Loucy (cell line): ENCODE results near the gene FA2H.

Experiments used
- H2AFZ ChIP-seq: fragments of 200-600 bp; sonication (generic); 2 replicates; pipeline ENCODE4 v1.6.0; 2016; ENCODE audit warnings: antibody characterized with exemption, mild to moderate bottlenecking, low read length, moderate library complexity
- H3F3A ChIP-seq: fragments of 200-600 bp; 2 replicates; pipeline ENCODE4 v1.6.0; 2016; ENCODE audit warnings: antibody characterized with exemption, low read depth, mild to moderate bottlenecking
- H3K27me3 ChIP-seq: fragments of 200-600 bp; sonication (generic); 2 replicates; pipeline ENCODE4 v1.6.1; 2014; ENCODE audit warnings: low read length, mild to moderate bottlenecking; ENCODE audit not compliant: insufficient read depth, poor library complexity, severe bottlenecking
- H3K36me3 ChIP-seq: fragments of 200-600 bp; sonication (generic); 2 replicates; pipeline ENCODE4 v1.6.1; 2016; ENCODE audit warnings: low read length; ENCODE audit not compliant: insufficient read depth
- H3K4me1 ChIP-seq: fragments of 200-600 bp; sonication (generic); 2 replicates; pipeline ENCODE4 v1.5.1; 2014; ENCODE audit warnings: low read length, mild to moderate bottlenecking; ENCODE audit not compliant: insufficient read depth, poor library complexity, severe bottlenecking
- H3K4me2 ChIP-seq: fragments of 200-600 bp; sonication (generic); 2 replicates; pipeline ENCODE4 v1.6.0; 2014; ENCODE audit warnings: antibody characterized with exemption, low read length, low read depth, mild to moderate bottlenecking; ENCODE audit not compliant: poor library complexity, severe bottlenecking
- H3K4me3 ChIP-seq: fragments of 200-600 bp; sonication (generic); 2 replicates; pipeline ENCODE4 v1.5.1; 2014; ENCODE audit warnings: low read length, mild to moderate bottlenecking, mixed read lengths; ENCODE audit not compliant: poor library complexity, severe bottlenecking
- H3K79me2 ChIP-seq: fragments of 200-600 bp; sonication (generic); 2 replicates; pipeline ENCODE4 v1.6.1; 2014; ENCODE audit warnings: low read length; ENCODE audit not compliant: insufficient read depth
- H3K9ac ChIP-seq: fragments of 200-600 bp; sonication (generic); 2 replicates; pipeline ENCODE4 v1.6.0; 2014; ENCODE audit warnings: mild to moderate bottlenecking, low read depth, low read length, moderate library complexity; ENCODE audit not compliant: poor library complexity, severe bottlenecking
- H3K9me2 ChIP-seq: fragments of 200-600 bp; sonication (generic); replicated peaks from 2 replicates; pipeline ENCODE4 v1.6.1; 2016; ENCODE audit warnings: low read depth, low read length, mixed read lengths
- H3K9me3 ChIP-seq: fragments of 200-600 bp; sonication (generic); 2 replicates; pipeline ENCODE4 v1.6.1; 2014; ENCODE audit warnings: mild to moderate bottlenecking, antibody characterized with exemption, low read length, low read depth; ENCODE audit not compliant: insufficient read depth
- H4K20me1 ChIP-seq: fragments of 200-600 bp; sonication (generic); 2 replicates; pipeline ENCODE4 v1.6.0; 2014; ENCODE audit warnings: antibody characterized with exemption, low read length, mild to moderate bottlenecking; ENCODE audit not compliant: insufficient read depth, poor library complexity, severe bottlenecking
- EZH2phosphoT487 ChIP-seq: fragments of 200-600 bp; IDR thresholded peaks from 2 replicates; pipeline ENCODE4 v1.6.1; 2018; ENCODE audit warnings: antibody characterized with exemption, mild to moderate bottlenecking, moderate library complexity, borderline replicate concordance
- TF ChIP-seq, protein P1 (sequence below): fragments of 200-600 bp; sonication (generic); conservative IDR thresholded peaks from 2 replicates; pipeline ENCODE4 v1.5.1; 2014; ENCODE audit warnings: mild to moderate bottlenecking, antibody characterized with exemption, low read length

FA2H gene

DNA sequence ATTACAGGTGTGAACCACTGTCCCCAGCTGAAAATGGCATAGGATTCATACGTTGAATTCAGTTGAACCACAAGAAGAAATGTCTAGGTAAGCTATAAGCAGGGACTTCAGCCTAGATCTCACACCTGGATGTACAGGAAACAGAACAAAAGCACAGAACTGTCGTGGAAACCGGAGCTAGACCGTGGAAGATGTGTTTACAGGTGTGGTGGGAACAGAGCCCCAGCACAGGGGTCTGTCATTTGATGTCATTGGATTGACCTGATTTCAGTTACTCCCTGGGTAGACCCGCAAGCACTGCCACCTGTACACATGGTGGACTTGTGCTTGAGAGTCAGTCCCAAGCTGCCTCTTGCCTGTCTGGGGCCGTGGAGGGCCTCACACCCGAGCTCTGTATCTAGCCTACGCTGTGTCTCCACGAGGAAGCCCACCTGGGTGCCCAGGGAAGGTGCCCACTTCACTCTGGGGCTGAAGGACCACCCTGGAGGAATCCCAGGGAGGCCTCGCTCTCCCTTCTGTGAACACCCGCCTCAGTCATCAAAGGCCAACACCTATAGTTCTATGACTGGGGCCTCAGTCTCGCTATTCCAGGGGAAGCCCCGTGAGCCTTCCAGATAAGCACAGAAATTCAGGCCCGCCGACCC is 41.8 kb downstream of the FA2H start:
- Histone ChIP-seq H3K79me2 (no peaks in the 10 kb centered on the region), H3K27me3 (no peaks in the 10 kb centered on the region), H3K36me3 (no peaks in the 10 kb centered on the region), H3K9ac (no peak overlapping the region), H4K20me1 (no peaks in the 10 kb centered on the region), H3K4me1 (peaks cover 24% of the 10 kb centered on the region), H2AFZ (no peak overlapping the region), H3K9me3 (no peaks in the 10 kb centered on the region), H3F3A (no peaks in the 10 kb centered on the region), H3K9me2 (no peaks in the 10 kb centered on the region), H3K4me3 (no peak overlapping the region), H3K4me2 (no peak overlapping the region)
- no peak for TF ChIP-seq EZH2phosphoT487
- TF ChIP-seq, protein P1, sequence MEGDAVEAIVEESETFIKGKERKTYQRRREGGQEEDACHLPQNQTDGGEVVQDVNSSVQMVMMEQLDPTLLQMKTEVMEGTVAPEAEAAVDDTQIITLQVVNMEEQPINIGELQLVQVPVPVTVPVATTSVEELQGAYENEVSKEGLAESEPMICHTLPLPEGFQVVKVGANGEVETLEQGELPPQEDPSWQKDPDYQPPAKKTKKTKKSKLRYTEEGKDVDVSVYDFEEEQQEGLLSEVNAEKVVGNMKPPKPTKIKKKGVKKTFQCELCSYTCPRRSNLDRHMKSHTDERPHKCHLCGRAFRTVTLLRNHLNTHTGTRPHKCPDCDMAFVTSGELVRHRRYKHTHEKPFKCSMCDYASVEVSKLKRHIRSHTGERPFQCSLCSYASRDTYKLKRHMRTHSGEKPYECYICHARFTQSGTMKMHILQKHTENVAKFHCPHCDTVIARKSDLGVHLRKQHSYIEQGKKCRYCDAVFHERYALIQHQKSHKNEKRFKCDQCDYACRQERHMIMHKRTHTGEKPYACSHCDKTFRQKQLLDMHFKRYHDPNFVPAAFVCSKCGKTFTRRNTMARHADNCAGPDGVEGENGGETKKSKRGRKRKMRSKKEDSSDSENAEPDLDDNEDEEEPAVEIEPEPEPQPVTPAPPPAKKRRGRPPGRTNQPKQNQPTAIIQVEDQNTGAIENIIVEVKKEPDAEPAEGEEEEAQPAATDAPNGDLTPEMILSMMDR, result no peak

DNA sequence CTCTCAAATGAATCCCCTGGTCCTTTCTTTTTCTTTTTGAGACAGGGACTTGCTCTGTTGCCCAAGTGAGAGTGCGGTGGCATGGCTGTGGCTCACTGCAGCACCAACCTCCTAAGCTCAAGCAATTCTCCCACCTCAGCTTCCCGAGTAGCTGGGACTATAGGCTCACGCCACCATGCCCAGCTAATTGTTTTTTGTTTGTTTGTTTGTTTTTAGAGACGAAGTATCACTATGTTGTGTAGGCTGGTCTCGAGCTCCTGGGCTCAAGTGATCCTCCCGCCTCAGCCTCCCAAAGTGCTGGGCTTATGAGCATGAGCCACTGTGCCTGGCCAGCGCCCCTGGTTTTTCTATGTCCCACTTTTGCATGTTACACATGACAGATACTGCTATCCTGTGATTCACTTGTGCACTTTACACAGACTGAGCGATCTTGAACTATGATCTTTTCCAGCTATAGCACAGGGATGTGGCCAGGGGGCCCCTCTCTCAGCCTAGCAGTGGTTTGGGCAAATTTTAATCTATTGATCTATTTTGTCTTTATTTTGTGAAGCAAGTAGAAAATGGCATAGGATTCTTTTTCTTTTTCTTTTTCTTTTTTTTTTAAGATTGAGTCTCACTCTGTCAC is 42.7 kb downstream of the FA2H start:
- no peak overlapping the region for H3K4me3 ChIP-seq
- no peaks in the 10 kb centered on the region for H4K20me1 ChIP-seq
- no peak overlapping the region for H3K9ac ChIP-seq
- H3K36me3 ChIP-seq, result no peaks in the 10 kb centered on the region
- H3K4me2 ChIP-seq, result no peak overlapping the region
- H3K9me3 ChIP-seq, result peaks cover under 1% of the 10 kb centered on the region; the same call in 1 of the 2 replicates
- no peak overlapping the region for H2AFZ ChIP-seq
- no peaks in the 10 kb centered on the region for H3K27me3 ChIP-seq
- no peaks in the 10 kb centered on the region for H3K9me2 ChIP-seq
- TF ChIP-seq, protein P1, result no peak
- TF ChIP-seq EZH2phosphoT487, result no peak
- peaks cover 18% of the 10 kb centered on the region for H3K4me1 ChIP-seq
- H3F3A ChIP-seq, result no peaks in the 10 kb centered on the region
- no peaks in the 10 kb centered on the region for H3K79me2 ChIP-seq

DNA sequence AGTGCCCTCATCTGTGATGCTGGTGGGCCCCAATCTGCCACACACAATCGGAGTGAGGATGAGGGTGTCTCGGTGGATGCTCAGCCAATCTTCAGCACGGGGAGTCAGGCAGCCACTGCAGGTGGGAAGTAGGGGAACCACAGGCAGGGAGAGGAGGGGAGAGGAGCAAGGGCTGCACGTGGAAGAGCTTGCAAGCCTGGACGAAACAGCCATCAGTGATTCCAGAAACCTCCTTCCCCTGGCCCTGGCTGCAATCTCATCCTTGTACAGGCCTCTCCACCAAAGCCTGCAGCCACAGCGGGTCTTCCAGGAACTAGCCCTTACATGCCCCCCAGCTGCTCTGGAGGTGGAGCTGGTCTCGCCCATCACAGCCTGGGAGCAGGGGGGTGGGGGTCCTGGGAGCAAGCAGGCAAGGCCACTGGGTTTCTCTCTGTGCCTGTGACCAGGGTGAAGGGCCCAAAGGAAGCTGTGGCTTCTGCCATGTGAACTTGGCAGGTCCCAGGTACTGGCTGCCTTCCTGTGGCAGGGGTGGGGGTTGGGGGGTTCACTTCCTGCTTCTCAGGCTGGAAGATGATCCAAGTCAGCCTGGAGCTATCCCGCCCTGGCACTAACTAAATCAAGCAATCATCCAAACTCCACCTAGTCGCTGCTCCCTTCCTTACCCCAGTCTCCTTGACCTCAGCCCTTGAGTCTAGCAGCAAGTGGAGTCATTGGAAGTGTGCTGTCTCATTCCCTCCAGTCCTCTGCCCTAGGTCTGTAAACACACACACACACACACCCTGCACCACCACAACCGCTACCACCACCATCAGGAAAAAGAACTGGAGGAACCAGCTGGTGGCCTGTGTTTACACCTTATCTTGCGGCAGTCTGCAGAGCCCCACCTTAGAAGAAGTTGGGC is 44.6 kb downstream of the FA2H start:
- no peaks in the 10 kb centered on the region for H3K9me2 ChIP-seq
- H3K9me3 ChIP-seq, result peaks cover 4% of the 10 kb centered on the region; the same call in 1 of the 2 replicates
- no peaks in the 10 kb centered on the region for H3F3A ChIP-seq
- H3K4me2 ChIP-seq, result peak overlapping the region; percentile 50
- no peaks in the 10 kb centered on the region for H3K27me3 ChIP-seq
- peak overlapping the region; percentile 71 for H3K9ac ChIP-seq
- peaks cover 18% of the 10 kb centered on the region for H3K4me1 ChIP-seq
- no peaks in the 10 kb centered on the region for H3K36me3 ChIP-seq
- H3K79me2 ChIP-seq, result no peaks in the 10 kb centered on the region
- TF ChIP-seq, protein P1, result no peak
- TF ChIP-seq EZH2phosphoT487, result no peak
- peak overlapping the region; percentile 27 for H3K4me3 ChIP-seq
- peak overlapping the region; percentile 20 for H2AFZ ChIP-seq
- H4K20me1 ChIP-seq, result no peaks in the 10 kb centered on the region
